ENCODE measurements around the gene GLUL.

Gene GLUL

GRCh38 chr1:182406012-182406411, 14.4 kb upstream of the GLUL start:
- Histone ChIP-seq H3K9ac (ENCODE audit: low read length) (no peak overlapping the region), H3K9me2 (replicated peaks; ENCODE audit: insufficient read depth, low read length) (no peaks in the 10 kb centered on the region), H4K20me1 (ENCODE audit: low read depth, low read length) (no peaks in the 10 kb centered on the region), H3K4me2 (ENCODE audit: low read depth, low read length, poor library complexity, severe bottlenecking) (no peak overlapping the region), H3F3A (ENCODE audit: insufficient read depth) (no peaks in the 10 kb centered on the region), H2AFZ (ENCODE audit: low read depth, low read length, severe bottlenecking) (no peak overlapping the region), H3K27ac (ENCODE audit: low read depth, low read length) (no peak overlapping the region), H3K4me3 (ENCODE audit: insufficient read depth, low read length, poor library complexity, severe bottlenecking) (no peak overlapping the region), H3K79me2 (ENCODE audit: insufficient read depth, low read length) (no peaks in the 10 kb centered on the region), H3K9me3 (ENCODE audit: insufficient read depth, low read length) (no peaks in the 10 kb centered on the region), H3K27me3 (ENCODE audit: low read length) (no peaks in the 10 kb centered on the region), H3K36me3 (ENCODE audit: low read length) (no peaks in the 10 kb centered on the region)
- TF ChIP-seq CTCF (IDR thresholded peaks at IDR 0.05; ENCODE audit: insufficient read depth, low read length, poor library complexity, severe bottlenecking), result no peak
- TF ChIP-seq EZH2phosphoT487 (conservative IDR thresholded peaks at IDR 0.05; ENCODE audit: low read length), result no peak

GRCh38 chr1:182405578-182405977, 14.0 kb upstream of the GLUL start:
- no peak for TF ChIP-seq EZH2phosphoT487 (conservative IDR thresholded peaks at IDR 0.05; ENCODE audit: low read length)
- no peak for TF ChIP-seq CTCF (IDR thresholded peaks at IDR 0.05; ENCODE audit: insufficient read depth, low read length, poor library complexity, severe bottlenecking)
- Histone ChIP-seq H3K9ac (ENCODE audit: low read length) (no peak overlapping the region), H3K4me3 (ENCODE audit: insufficient read depth, low read length, poor library complexity, severe bottlenecking) (no peak overlapping the region), H3K27me3 (ENCODE audit: low read length) (no peaks in the 10 kb centered on the region), H3K4me2 (ENCODE audit: low read depth, low read length, poor library complexity, severe bottlenecking) (no peak overlapping the region), H3K9me2 (replicated peaks; ENCODE audit: insufficient read depth, low read length) (no peaks in the 10 kb centered on the region), H3K27ac (ENCODE audit: low read depth, low read length) (no peak overlapping the region), H3K36me3 (ENCODE audit: low read length) (no peaks in the 10 kb centered on the region), H3F3A (ENCODE audit: insufficient read depth) (no peaks in the 10 kb centered on the region), H3K9me3 (ENCODE audit: insufficient read depth, low read length) (no peaks in the 10 kb centered on the region), H3K79me2 (ENCODE audit: insufficient read depth, low read length) (no peaks in the 10 kb centered on the region), H4K20me1 (ENCODE audit: low read depth, low read length) (no peaks in the 10 kb centered on the region), H2AFZ (ENCODE audit: low read depth, low read length, severe bottlenecking) (no peak overlapping the region)

GRCh38 chr1:182404781-182405180, 13.2 kb upstream of the GLUL start:
- no peaks in the 10 kb centered on the region for H3F3A ChIP-seq (ENCODE audit: insufficient read depth)
- no peak overlapping the region for H3K27ac ChIP-seq (ENCODE audit: low read depth, low read length)
- H3K27me3 ChIP-seq (ENCODE audit: low read length), result no peaks in the 10 kb centered on the region
- no peak overlapping the region for H3K9ac ChIP-seq (ENCODE audit: low read length)
- H3K4me2 ChIP-seq (ENCODE audit: low read depth, low read length, poor library complexity, severe bottlenecking), result no peak overlapping the region
- H3K36me3 ChIP-seq (ENCODE audit: low read length), result no peaks in the 10 kb centered on the region
- no peaks in the 10 kb centered on the region for H3K9me3 ChIP-seq (ENCODE audit: insufficient read depth, low read length)
- H2AFZ ChIP-seq (ENCODE audit: low read depth, low read length, severe bottlenecking), result no peak overlapping the region
- no peak for TF ChIP-seq CTCF (IDR thresholded peaks at IDR 0.05; ENCODE audit: insufficient read depth, low read length, poor library complexity, severe bottlenecking)
- TF ChIP-seq EZH2phosphoT487 (conservative IDR thresholded peaks at IDR 0.05; ENCODE audit: low read length), result no peak
- H3K9me2 ChIP-seq (replicated peaks; ENCODE audit: insufficient read depth, low read length), result no peaks in the 10 kb centered on the region
- no peaks in the 10 kb centered on the region for H3K79me2 ChIP-seq (ENCODE audit: insufficient read depth, low read length)
- no peak overlapping the region for H3K4me3 ChIP-seq (ENCODE audit: insufficient read depth, low read length, poor library complexity, severe bottlenecking)
- H4K20me1 ChIP-seq (ENCODE audit: low read depth, low read length), result no peaks in the 10 kb centered on the region
